Measurements from ENCODE around the gene ACTC1. TPM values are rescaled to one million over a fixed set of nuclear protein-coding genes. Genes with fewer than 3 reads are reported as not detected.

Gene ACTC1
- total RNA-seq, 2 experiments from 2014 or later: not detected

DNA sequence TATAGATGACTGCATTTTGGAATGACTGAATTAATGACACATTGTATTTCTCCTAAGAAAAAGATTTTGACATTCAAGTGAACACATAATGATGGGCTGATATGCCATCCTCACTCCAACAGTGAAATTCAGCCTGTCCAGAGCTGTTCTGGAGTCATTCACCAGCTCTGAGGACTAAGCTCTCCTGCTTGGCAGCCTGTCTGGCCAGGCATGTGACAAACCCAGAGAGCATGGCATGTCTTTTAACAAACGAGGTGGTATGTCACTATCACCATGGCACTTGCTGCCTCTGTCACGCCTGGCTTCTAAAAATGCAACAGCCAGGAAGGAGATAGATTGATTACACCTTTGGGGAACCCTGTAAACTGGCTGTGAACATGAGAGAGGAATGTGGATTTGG is 1.4 kb downstream of the ACTC1 start:
- H3K4me1 Mint-ChIP-seq (ENCODE audit: low read depth): peaks cover 2% of the 10 kb centered on the region
- no peak for DNase-seq
- intact Hi-C loops (cut with micrococcal nuclease): no loop called here
- CTCF ChIA-PET: no interaction called here
- no peaks in the 10 kb centered on the region for H3K9me3 Mint-ChIP-seq
- peaks cover 64% of the 10 kb centered on the region for H3K27me3 Mint-ChIP-seq (ENCODE audit: low read depth)
- H3K36me3 Mint-ChIP-seq (ENCODE audit: low read depth): no peaks in the 10 kb centered on the region
- H3K27ac Mint-ChIP-seq: no peak overlapping the region
- no peak overlapping the region for H3K4me3 Mint-ChIP-seq

DNA sequence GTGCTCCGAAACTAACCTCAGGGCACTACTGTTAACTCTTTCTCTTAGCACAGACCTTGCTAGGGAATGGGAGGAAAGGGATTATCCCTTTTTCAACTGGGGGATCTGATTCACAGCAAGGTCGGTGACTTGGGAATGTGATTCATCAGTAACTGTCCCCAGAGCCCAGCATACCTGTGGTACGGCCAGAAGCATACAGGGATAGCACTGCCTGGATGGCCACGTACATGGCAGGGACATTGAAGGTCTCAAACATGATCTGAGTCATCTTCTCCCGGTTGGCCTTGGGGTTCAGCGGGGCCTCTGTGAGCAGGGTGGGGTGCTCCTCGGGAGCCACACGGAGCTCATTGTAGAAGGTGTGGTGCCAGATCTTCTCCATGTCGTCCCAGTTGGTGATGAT is 2.3 kb downstream of the ACTC1 start:
- intact Hi-C loops (cut with micrococcal nuclease): no loop called here
- Mint-ChIP-seq H3K9me3 (no peaks in the 10 kb centered on the region), H3K36me3 (ENCODE audit: low read depth) (no peaks in the 10 kb centered on the region), H3K27ac (no peak overlapping the region), H3K4me3 (no peak overlapping the region), H3K4me1 (ENCODE audit: low read depth) (peaks cover 2% of the 10 kb centered on the region), H3K27me3 (ENCODE audit: low read depth) (peaks cover 62% of the 10 kb centered on the region)
- CTCF ChIA-PET: no interaction called here
- no peak for DNase-seq

DNA sequence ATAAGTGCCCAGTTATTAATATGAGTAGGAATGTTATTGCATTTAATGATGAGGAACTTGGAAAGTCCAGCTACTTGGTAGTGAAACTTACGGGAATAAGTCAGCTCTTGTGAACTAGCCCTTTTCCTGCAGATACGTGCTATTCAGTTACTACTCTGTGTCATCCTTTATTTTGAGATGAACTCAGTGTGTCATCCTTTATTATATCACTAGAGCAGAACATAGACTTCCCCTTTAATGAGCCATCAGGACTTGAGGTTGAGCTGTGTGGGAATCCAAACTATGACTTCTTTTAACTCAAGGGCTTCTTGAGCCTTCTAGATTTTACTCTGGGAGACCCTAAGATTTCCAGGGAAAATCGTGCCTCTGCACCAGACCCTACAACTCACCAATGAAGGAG is 3.6 kb downstream of the ACTC1 start:
- Mint-ChIP-seq H3K27ac (no peak overlapping the region), H3K27me3 (ENCODE audit: low read depth) (peaks cover 55% of the 10 kb centered on the region), H3K4me3 (no peak overlapping the region), H3K9me3 (no peaks in the 10 kb centered on the region), H3K4me1 (ENCODE audit: low read depth) (peaks cover 2% of the 10 kb centered on the region), H3K36me3 (ENCODE audit: low read depth) (no peaks in the 10 kb centered on the region)
- CTCF ChIA-PET: no interaction called here
- no peak for DNase-seq
- intact Hi-C loops (cut with micrococcal nuclease): no loop called here

DNA sequence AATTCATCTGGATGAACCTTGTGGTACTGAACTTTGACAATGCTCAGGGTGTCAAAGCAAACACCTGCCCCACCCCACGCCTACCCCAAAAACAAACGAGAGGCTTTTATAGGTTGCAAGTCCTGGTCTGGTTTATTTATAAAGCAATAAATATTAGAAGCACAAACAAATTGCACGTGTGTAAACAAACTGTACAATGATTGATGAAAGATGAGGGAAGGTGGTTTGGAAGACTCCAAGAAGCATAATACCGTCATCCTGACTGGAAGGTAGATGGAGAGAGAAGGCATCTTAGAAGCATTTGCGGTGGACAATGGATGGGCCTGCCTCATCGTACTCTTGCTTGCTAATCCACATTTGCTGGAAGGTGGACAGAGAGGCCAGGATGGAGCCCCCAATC is 5.2 kb downstream of the ACTC1 start:
- Mint-ChIP-seq H3K27me3 (ENCODE audit: low read depth) (peaks cover 44% of the 10 kb centered on the region), H3K4me3 (no peak overlapping the region), H3K36me3 (ENCODE audit: low read depth) (no peaks in the 10 kb centered on the region), H3K27ac (no peak overlapping the region), H3K4me1 (ENCODE audit: low read depth) (peaks cover 1% of the 10 kb centered on the region), H3K9me3 (no peaks in the 10 kb centered on the region)
- intact Hi-C loops (cut with micrococcal nuclease): no loop called here
- no peak for DNase-seq
- CTCF ChIA-PET: no interaction called here

DNA sequence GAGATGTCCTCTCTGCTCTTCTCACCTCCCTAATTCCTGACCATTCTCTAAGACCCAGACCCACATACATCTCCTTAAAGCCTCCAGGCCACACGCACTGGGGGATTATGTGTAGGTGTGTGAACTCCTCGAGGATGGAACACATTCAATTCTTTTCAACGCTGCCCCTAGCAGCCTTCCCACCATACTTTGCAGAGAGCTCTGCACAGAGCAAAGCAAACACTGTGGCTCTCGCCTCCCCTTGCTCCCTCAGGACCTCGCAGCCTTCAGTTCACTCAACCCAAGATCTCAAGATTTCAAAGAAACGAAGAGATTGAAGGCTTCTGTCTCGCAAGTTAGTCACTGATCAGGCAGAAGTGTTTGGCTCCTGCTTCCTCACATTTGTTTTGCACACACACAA is 6.0 kb downstream of the ACTC1 start:
- no peaks in the 10 kb centered on the region for H3K36me3 Mint-ChIP-seq (ENCODE audit: low read depth)
- no peak overlapping the region for H3K27ac Mint-ChIP-seq
- H3K4me1 Mint-ChIP-seq (ENCODE audit: low read depth): no peaks in the 10 kb centered on the region
- CTCF ChIA-PET: no interaction called here
- intact Hi-C loops (cut with micrococcal nuclease): no loop called here
- H3K27me3 Mint-ChIP-seq (ENCODE audit: low read depth): peaks cover 37% of the 10 kb centered on the region
- H3K9me3 Mint-ChIP-seq: no peaks in the 10 kb centered on the region
- H3K4me3 Mint-ChIP-seq: no peak overlapping the region
- no peak for DNase-seq

DNA sequence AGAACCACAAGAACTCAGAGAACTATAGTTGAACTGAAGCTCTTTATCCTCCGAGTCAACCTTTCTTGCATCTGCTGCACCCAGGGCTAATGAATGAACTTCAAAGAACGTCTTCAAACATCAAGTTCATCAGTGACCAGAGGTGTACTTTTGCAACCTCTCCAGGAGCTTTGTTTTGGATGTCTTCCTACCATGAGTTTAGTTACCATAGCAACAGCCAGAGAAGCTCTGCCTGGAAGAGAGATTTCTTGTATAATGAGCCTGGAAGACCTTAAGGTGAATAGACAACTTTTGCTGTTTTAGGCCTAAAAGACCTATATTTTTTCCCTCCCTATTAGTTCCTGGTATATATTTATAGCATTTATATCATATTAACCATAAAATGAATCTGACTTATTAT is 9.1 kb downstream of the ACTC1 start:
- Mint-ChIP-seq H3K27me3 (ENCODE audit: low read depth) (peaks cover 23% of the 10 kb centered on the region), H3K4me3 (no peak overlapping the region), H3K36me3 (ENCODE audit: low read depth) (no peaks in the 10 kb centered on the region), H3K27ac (no peak overlapping the region), H3K4me1 (ENCODE audit: low read depth) (no peaks in the 10 kb centered on the region), H3K9me3 (peaks cover 2% of the 10 kb centered on the region)
- CTCF ChIA-PET: interaction anchor here (0.7 kb wide), 1 partner anchor 349 kb away, joined by 3 read pairs; no protein-coding TSS in a partner anchor
- intact Hi-C loops (cut with micrococcal nuclease): no loop called here
- no peak for DNase-seq

DNA sequence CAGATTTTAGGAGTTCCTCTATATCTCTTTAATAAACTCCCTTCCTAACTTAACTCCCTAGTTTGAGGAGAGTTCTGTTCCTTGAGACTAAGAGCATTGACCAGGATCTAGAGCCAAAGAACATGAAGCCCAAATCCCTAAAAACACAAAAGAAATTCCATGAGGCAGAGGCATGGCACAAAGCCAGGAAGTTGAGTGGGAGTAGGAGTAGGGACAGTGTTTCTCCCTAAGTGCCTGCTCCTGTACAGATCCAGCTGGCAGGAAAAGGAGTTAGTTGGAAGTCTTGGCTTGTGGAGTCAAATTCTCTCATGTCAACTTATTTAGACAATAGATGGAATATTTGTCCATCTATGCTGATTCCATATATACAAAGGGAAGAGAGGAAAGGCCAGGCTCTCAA is 11.4 kb downstream of the ACTC1 start:
- intact Hi-C loops (cut with micrococcal nuclease): no loop called here
- DNase-seq: no peak

DNA sequence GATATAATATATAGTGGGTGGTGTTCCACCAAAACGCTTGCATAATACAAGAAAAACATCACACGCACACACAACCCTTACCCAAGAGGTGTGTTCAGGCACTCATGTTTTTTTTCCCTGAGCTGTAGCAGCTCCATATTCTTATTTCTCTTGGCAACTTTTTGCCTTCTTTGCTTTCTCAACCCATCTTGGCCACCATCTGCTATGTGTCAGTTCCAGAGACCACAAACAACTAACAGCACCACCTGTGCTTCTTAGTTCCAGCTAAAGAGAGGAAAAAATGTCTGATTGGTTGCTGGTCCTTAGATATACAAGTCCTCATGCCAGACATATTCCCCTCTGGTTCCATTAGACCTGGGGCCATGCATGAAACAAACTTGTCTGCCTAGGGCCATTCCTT is 11.9 kb downstream of the ACTC1 start:
- Mint-ChIP-seq H3K4me3 (no peak overlapping the region), H3K36me3 (ENCODE audit: low read depth) (no peaks in the 10 kb centered on the region), H3K27ac (no peak overlapping the region), H3K9me3 (peaks cover 7% of the 10 kb centered on the region), H3K4me1 (ENCODE audit: low read depth) (no peaks in the 10 kb centered on the region), H3K27me3 (ENCODE audit: low read depth) (peaks cover 17% of the 10 kb centered on the region)
- intact Hi-C loops (cut with micrococcal nuclease): no loop called here
- CTCF ChIA-PET: no interaction called here
- no peak for DNase-seq

More for the DNA sequence above, 11.4 kb downstream of the ACTC1 start:
- Mint-ChIP-seq H3K4me3 (no peak overlapping the region), H3K4me1 (ENCODE audit: low read depth) (no peaks in the 10 kb centered on the region), H3K27ac (no peak overlapping the region), H3K27me3 (ENCODE audit: low read depth) (peaks cover 17% of the 10 kb centered on the region), H3K36me3 (ENCODE audit: low read depth) (no peaks in the 10 kb centered on the region), H3K9me3 (peaks cover 7% of the 10 kb centered on the region)
- CTCF ChIA-PET: no interaction called here

DNA sequence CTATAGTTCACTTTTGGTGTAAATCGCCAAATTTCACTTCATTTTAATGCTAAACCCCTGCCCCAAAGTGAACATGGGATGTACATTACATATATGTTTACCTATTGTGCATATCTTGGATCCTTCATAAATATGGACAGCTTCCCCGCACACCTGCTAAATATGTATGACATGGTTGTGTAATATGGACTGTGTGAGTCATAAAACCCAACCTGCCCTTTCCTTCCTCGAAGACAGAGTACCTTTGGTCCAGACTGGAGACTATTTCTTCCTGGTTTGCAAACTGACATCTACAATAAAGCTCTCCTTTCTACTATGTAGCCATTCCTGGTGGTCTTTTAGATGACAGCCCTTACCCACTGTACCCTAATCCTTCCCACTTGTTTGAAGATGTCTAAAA is 12.4 kb downstream of the ACTC1 start:
- H3K4me1 Mint-ChIP-seq (ENCODE audit: low read depth): no peaks in the 10 kb centered on the region
- CTCF ChIA-PET: no interaction called here
- no peak for DNase-seq
- H3K9me3 Mint-ChIP-seq: peaks cover 7% of the 10 kb centered on the region
- no peak overlapping the region for H3K4me3 Mint-ChIP-seq
- intact Hi-C loops (cut with micrococcal nuclease): no loop called here
- H3K27me3 Mint-ChIP-seq (ENCODE audit: low read depth): peaks cover 17% of the 10 kb centered on the region
- no peak overlapping the region for H3K27ac Mint-ChIP-seq
- H3K36me3 Mint-ChIP-seq (ENCODE audit: low read depth): no peaks in the 10 kb centered on the region

DNA sequence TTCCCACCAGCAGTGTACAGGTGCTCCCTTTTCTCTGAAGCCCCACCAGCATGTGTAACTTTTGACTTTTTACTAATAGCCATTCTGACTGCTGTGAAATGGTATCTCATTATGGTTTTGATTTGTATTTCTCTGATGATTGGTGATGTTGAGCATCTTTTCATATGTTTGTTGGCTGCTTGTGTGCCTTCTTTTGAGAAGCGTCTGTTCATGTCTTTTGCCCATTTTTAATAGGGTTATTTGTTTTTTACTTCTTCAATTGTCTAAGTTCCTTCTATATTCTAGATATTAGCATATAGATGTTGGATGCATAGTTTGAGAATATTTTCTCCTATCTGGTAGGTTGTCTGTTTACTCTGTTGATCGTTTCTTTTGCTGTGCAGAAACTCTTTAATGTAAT is 14.6 kb downstream of the ACTC1 start:
- Mint-ChIP-seq H3K36me3 (ENCODE audit: low read depth) (no peaks in the 10 kb centered on the region), H3K4me3 (no peak overlapping the region), H3K4me1 (ENCODE audit: low read depth) (no peaks in the 10 kb centered on the region), H3K27me3 (ENCODE audit: low read depth) (peaks cover 15% of the 10 kb centered on the region), H3K27ac (no peak overlapping the region), H3K9me3 (peaks cover 7% of the 10 kb centered on the region)
- CTCF ChIA-PET: no interaction called here
- intact Hi-C loops (cut with micrococcal nuclease): no loop called here
- no peak for DNase-seq

DNA sequence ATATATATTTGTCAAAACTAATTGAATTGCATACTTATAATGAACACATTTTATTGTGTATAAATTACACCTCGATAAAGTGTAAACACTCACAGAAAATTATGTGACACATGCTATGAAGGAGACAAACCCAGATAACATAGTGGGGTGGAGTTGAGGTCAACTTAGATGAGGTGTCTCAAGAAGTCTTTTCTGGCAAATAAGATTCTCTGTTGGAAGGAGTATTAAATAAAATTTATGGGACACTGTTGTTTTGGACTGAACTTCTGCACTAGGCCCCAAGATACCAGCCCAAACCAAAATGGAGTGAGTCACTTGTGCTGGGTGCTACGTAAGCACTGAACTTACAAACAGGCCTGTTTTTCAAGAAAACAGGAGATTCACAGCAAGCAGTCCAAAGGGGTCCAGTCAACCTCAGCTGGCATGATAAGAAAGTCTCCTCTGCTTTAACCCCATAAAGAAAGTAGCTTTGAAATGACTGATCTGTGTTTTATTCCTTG is 18.7 kb downstream of the ACTC1 start:
- peaks cover 5% of the 10 kb centered on the region for H3K9me3 Mint-ChIP-seq
- H3K4me3 Mint-ChIP-seq: no peak overlapping the region
- H3K27me3 Mint-ChIP-seq (ENCODE audit: low read depth): peaks cover 8% of the 10 kb centered on the region
- no peak overlapping the region for H3K27ac Mint-ChIP-seq
- no peaks in the 10 kb centered on the region for H3K36me3 Mint-ChIP-seq (ENCODE audit: low read depth)
- CTCF ChIA-PET: no interaction called here
- no peaks in the 10 kb centered on the region for H3K4me1 Mint-ChIP-seq (ENCODE audit: low read depth)
- intact Hi-C loops (cut with micrococcal nuclease): no loop called here
- DNase-seq: no peak

DNA sequence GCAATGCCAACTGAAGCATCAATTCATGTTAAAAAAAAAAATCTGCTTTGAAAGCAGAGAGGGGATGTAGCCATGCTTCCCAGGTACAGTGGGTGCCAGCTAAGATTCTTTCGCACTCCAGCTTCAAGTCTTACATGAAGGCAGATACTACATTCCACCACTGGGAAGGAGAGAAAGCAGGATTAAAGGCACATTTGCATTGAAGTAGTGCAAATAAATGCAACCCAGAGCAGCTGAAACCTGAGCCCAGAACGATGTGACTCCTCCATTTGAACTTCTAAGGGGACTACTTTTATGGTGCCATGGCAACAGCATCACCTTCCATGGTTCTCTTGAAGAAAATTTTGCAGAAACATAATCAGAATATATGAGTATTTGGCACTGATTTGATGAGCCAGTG is 21.4 kb downstream of the ACTC1 start:
- Mint-ChIP-seq H3K4me3 (no peak overlapping the region), H3K36me3 (ENCODE audit: low read depth) (no peaks in the 10 kb centered on the region), H3K27ac (no peak overlapping the region), H3K9me3 (no peaks in the 10 kb centered on the region), H3K4me1 (ENCODE audit: low read depth) (no peaks in the 10 kb centered on the region), H3K27me3 (ENCODE audit: low read depth) (peaks cover 4% of the 10 kb centered on the region)
- intact Hi-C loops (cut with micrococcal nuclease): no loop called here
- no peak for DNase-seq
- CTCF ChIA-PET: no interaction called here

DNA sequence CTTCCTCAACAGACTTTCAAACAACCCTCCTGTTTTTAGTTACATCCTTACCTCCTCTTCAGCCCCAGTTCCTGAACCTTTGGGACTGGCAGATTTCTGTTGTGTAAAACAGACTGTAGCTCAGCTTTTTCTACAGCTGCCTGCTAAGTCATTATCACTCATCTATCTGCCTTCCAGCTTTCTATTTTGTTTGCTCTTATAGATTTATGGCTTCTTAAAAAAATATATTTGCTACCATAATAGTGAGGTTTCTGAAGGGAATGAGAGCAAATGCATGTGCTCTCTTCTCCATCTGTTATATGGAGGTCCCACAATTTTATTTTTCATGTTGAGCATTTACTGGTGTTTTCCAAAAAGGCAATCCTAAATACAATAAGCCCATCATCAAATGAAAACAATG is 22.3 kb downstream of the ACTC1 start:
- no peaks in the 10 kb centered on the region for H3K36me3 Mint-ChIP-seq (ENCODE audit: low read depth)
- H3K27me3 Mint-ChIP-seq (ENCODE audit: low read depth): peaks cover 4% of the 10 kb centered on the region
- intact Hi-C loops (cut with micrococcal nuclease): no loop called here
- H3K9me3 Mint-ChIP-seq: no peaks in the 10 kb centered on the region
- H3K4me3 Mint-ChIP-seq: no peak overlapping the region
- no peaks in the 10 kb centered on the region for H3K4me1 Mint-ChIP-seq (ENCODE audit: low read depth)
- DNase-seq: no peak
- H3K27ac Mint-ChIP-seq: no peak overlapping the region
- CTCF ChIA-PET: no interaction called here

DNA sequence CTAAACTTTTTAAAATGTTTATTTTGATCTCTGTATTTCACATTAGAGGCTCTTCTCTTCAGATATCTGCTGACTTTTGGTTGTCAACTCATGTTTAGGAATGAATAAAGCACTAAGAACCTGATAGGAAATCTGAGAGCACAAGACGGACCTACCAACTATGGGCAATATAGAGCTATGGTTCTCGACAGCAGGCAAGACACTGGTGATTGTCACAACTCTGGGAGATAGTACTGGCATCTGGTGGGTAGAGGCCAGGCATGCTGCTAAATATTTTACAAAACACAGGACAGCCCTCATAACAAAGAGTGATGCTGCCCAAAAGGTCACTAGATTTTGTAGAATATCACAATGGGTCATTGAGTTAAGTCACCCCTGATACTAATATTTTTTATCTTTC is 23.0 kb downstream of the ACTC1 start:
- peaks cover 4% of the 10 kb centered on the region for H3K27me3 Mint-ChIP-seq (ENCODE audit: low read depth)
- DNase-seq: no peak
- no peak overlapping the region for H3K27ac Mint-ChIP-seq
- no peaks in the 10 kb centered on the region for H3K9me3 Mint-ChIP-seq
- CTCF ChIA-PET: no interaction called here
- no peak overlapping the region for H3K4me3 Mint-ChIP-seq
- intact Hi-C loops (cut with micrococcal nuclease): no loop called here
- H3K36me3 Mint-ChIP-seq (ENCODE audit: low read depth): no peaks in the 10 kb centered on the region
- H3K4me1 Mint-ChIP-seq (ENCODE audit: low read depth): no peaks in the 10 kb centered on the region
